ENCODE results near the gene MATN1.

Gene MATN1

GRCh38 chr1:30716646-30717045 lies 6.7 kb downstream of the MATN1 start:
- DNase-seq, result no peak

GRCh38 chr1:30715886-30716285 lies 7.5 kb downstream of the MATN1 start:
- no peak for DNase-seq

GRCh38 chr1:30715216-30715615 lies 8.2 kb downstream of the MATN1 start:
- peak in 1 of 2 donors; percentile 30 for DNase-seq

GRCh38 chr1:30714536-30715090 lies 8.8 kb downstream of the MATN1 start:
- no peak for DNase-seq

- no peak for DNase-seq
Measured at GRCh38 chr1:30714025-30714424, 9.4 kb downstream of the MATN1 start.

- no peak for DNase-seq
Measured at GRCh38 chr1:30713311-30713710, 10.1 kb downstream of the MATN1 start.

GRCh38 chr1:30712583-30712982 lies 10.8 kb downstream of the MATN1 start:
- no peak for DNase-seq

- DNase-seq, result no peak
Measured at GRCh38 chr1:30710407-30710806, 13.0 kb downstream of the MATN1 start.

- no peak for DNase-seq
Measured at GRCh38 chr1:30708361-30708728, 15.0 kb downstream of the MATN1 start.

GRCh38 chr1:30707412-30708360 lies 15.7 kb downstream of the MATN1 start:
- peak; percentile 56 to 63 for DNase-seq

- DNase-seq, result peak in 1 of 2 donors; percentile 52
Measured at GRCh38 chr1:30706528-30706927, 16.9 kb downstream of the MATN1 start.

- DNase-seq, result no peak
Measured at GRCh38 chr1:30705698-30706097, 17.7 kb downstream of the MATN1 start.

GRCh38 chr1:30704765-30705509 lies 18.4 kb downstream of the MATN1 start:
- DNase-seq, result no peak

GRCh38 chr1:30704271-30704670 lies 19.1 kb downstream of the MATN1 start:
- DNase-seq, result no peak

GRCh38 chr1:30702823-30703222 lies 20.6 kb downstream of the MATN1 start:
- DNase-seq, result no peak

GRCh38 chr1:30701258-30701633 lies 22.1 kb downstream of the MATN1 start:
- no peak for DNase-seq

GRCh38 chr1:30700528-30701257 lies 22.7 kb downstream of the MATN1 start:
- no peak for DNase-seq

- DNase-seq, result no peak
Measured at GRCh38 chr1:30699762-30700161, 23.6 kb downstream of the MATN1 start.

- DNase-seq, result no peak
Measured at GRCh38 chr1:30698401-30698981, 24.9 kb downstream of the MATN1 start.

GRCh38 chr1:30697571-30698376 lies 25.6 kb downstream of the MATN1 start:
- DNase-seq, result no peak

GRCh38 chr1:30696831-30697230 lies 26.6 kb downstream of the MATN1 start:
- no peak for DNase-seq

GRCh38 chr1:30695439-30695841 lies 27.9 kb downstream of the MATN1 start:
- peak in 1 of 2 donors; percentile 27 for DNase-seq
